ENCODE measurements around the gene ADRA2B.

The ADRA2B gene

GRCh38 chr2:96131152-96131812 is 14.9 kb upstream of the ADRA2B start:
- no peaks in the 10 kb centered on the region for H3K36me3 ChIP-seq (ENCODE audit: control insufficient read depth in 4 of 4, insufficient read depth in 4 of 4, low read length in 3 of 4)
- H3K4me3 ChIP-seq (ENCODE audit: control insufficient read depth in 1 of 7, extremely low read depth in 1 of 7, insufficient read depth in 4 of 7, low read depth in 2 of 7, low read length in 6 of 7) = no peak overlapping the region
- ChIA-PET POLR2A (no interaction called here), CTCF (interaction anchor here (1.3 to 15.8 kb wide), 5 partner anchors 8 to 42 kb away, joined by 3 to 346 read pairs (median 9); partner anchors contain the start of genes ADRA2B and ASTL)
- no peaks in the 10 kb centered on the region for H3K4me1 ChIP-seq (ENCODE audit: control extremely low read depth in 1 of 4, control insufficient read depth in 4 of 4, insufficient read depth in 4 of 4, low read length in 3 of 4)
- no peak for DNase-seq
- no peak overlapping the region for H3K27ac ChIP-seq (ENCODE audit: insufficient read depth in 1 of 2, low read depth in 1 of 2, low read length in 2 of 2, poor library complexity in 1 of 2, severe bottlenecking in 2 of 2)
- 80% methylated on average over 2 of the region's 10 CpGs for WGBS (ENCODE audit: insufficient coverage)
- peaks cover 0 to 4% (median 0%) of the 10 kb centered on the region in 5 experiments for H3K27me3 ChIP-seq (replicated peaks in 2 of 5; ENCODE audit: control insufficient read depth in 4 of 5, insufficient read depth in 5 of 5, low read length in 4 of 5)
- no peaks in the 10 kb centered on the region for H3K9me3 ChIP-seq (ENCODE audit: control extremely low read depth in 1 of 5, control insufficient read depth in 4 of 5, insufficient read depth in 2 of 5, low read depth in 1 of 5, low read length in 4 of 5)

- H3K27me3 ChIP-seq (replicated peaks in 2 of 5; ENCODE audit: control insufficient read depth in 4 of 5, insufficient read depth in 5 of 5, low read length in 4 of 5) = peaks cover 0 to under 1% (median 0%) of the 10 kb centered on the region in 5 experiments
- no peak overlapping the region for H3K4me3 ChIP-seq (ENCODE audit: control insufficient read depth in 1 of 7, extremely low read depth in 1 of 7, insufficient read depth in 4 of 7, low read depth in 2 of 7, low read length in 6 of 7)
- no peaks in the 10 kb centered on the region for H3K36me3 ChIP-seq (ENCODE audit: control insufficient read depth in 4 of 4, insufficient read depth in 4 of 4, low read length in 3 of 4)
- DNase-seq = no peak
- H3K4me1 ChIP-seq (ENCODE audit: control extremely low read depth in 1 of 4, control insufficient read depth in 4 of 4, insufficient read depth in 4 of 4, low read length in 3 of 4) = no peaks in the 10 kb centered on the region
- WGBS (ENCODE audit: insufficient coverage) = 100% methylated on average over 1 of the region's 4 CpGs
- CTCF ChIA-PET = interaction anchor here (0.8 to 15.8 kb wide), 6 partner anchors 9 to 43 kb away, joined by 3 to 346 read pairs (median 8); partner anchors contain the start of genes ADRA2B and ASTL
- no peaks in the 10 kb centered on the region for H3K9me3 ChIP-seq (ENCODE audit: control extremely low read depth in 1 of 5, control insufficient read depth in 4 of 5, insufficient read depth in 2 of 5, low read depth in 1 of 5, low read length in 4 of 5)
- POLR2A ChIA-PET = no interaction called here
- H3K27ac ChIP-seq (ENCODE audit: insufficient read depth in 1 of 2, low read depth in 1 of 2, low read length in 2 of 2, poor library complexity in 1 of 2, severe bottlenecking in 2 of 2) = no peak overlapping the region
Observed at GRCh38 chr2:96130483-96130882, 14.1 kb upstream of the ADRA2B start.

GRCh38 chr2:96129528-96130120 is 13.3 kb upstream of the ADRA2B start:
- no peaks in the 10 kb centered on the region for H3K27me3 ChIP-seq (replicated peaks in 2 of 5; ENCODE audit: control insufficient read depth in 4 of 5, insufficient read depth in 5 of 5, low read length in 4 of 5)
- no peaks in the 10 kb centered on the region for H3K9me3 ChIP-seq (ENCODE audit: control extremely low read depth in 1 of 5, control insufficient read depth in 4 of 5, insufficient read depth in 2 of 5, low read depth in 1 of 5, low read length in 4 of 5)
- H3K4me1 ChIP-seq (ENCODE audit: control extremely low read depth in 1 of 4, control insufficient read depth in 4 of 4, insufficient read depth in 4 of 4, low read length in 3 of 4) = no peaks in the 10 kb centered on the region
- H3K27ac ChIP-seq (ENCODE audit: insufficient read depth in 1 of 2, low read depth in 1 of 2, low read length in 2 of 2, poor library complexity in 1 of 2, severe bottlenecking in 2 of 2) = no peak overlapping the region
- no peaks in the 10 kb centered on the region for H3K36me3 ChIP-seq (ENCODE audit: control insufficient read depth in 4 of 4, insufficient read depth in 4 of 4, low read length in 3 of 4)
- no peak for DNase-seq
- ChIA-PET CTCF (interaction anchor here (0.8 to 15.8 kb wide), 5 partner anchors 8 to 43 kb away, joined by 3 to 346 read pairs (median 9); partner anchors contain the start of genes ADRA2B and ASTL), POLR2A (interaction anchor here (0.7 kb wide), 1 partner anchor 48 kb away, joined by 4 read pairs; no protein-coding TSS in a partner anchor)
- WGBS (ENCODE audit: insufficient coverage) = 91% methylated on average over 13 of the region's 16 CpGs
- H3K4me3 ChIP-seq (ENCODE audit: control insufficient read depth in 1 of 7, extremely low read depth in 1 of 7, insufficient read depth in 4 of 7, low read depth in 2 of 7, low read length in 6 of 7) = no peak overlapping the region

- H3K27me3 ChIP-seq (replicated peaks in 2 of 5; ENCODE audit: control insufficient read depth in 4 of 5, insufficient read depth in 5 of 5, low read length in 4 of 5) = no peaks in the 10 kb centered on the region
- no peak overlapping the region for H3K27ac ChIP-seq (ENCODE audit: insufficient read depth in 1 of 2, low read depth in 1 of 2, low read length in 2 of 2, poor library complexity in 1 of 2, severe bottlenecking in 2 of 2)
- POLR2A ChIA-PET = no interaction called here
- H3K4me3 ChIP-seq (ENCODE audit: control insufficient read depth in 1 of 7, extremely low read depth in 1 of 7, insufficient read depth in 4 of 7, low read depth in 2 of 7, low read length in 6 of 7) = no peak overlapping the region
- no peaks in the 10 kb centered on the region for H3K9me3 ChIP-seq (ENCODE audit: control extremely low read depth in 1 of 5, control insufficient read depth in 4 of 5, insufficient read depth in 2 of 5, low read depth in 1 of 5, low read length in 4 of 5)
- no peaks in the 10 kb centered on the region for H3K36me3 ChIP-seq (ENCODE audit: control insufficient read depth in 4 of 4, insufficient read depth in 4 of 4, low read length in 3 of 4)
- 100% methylated on average over 3 of the region's 6 CpGs for WGBS (ENCODE audit: insufficient coverage)
- CTCF ChIA-PET = interaction anchor here (0.8 kb wide), 1 partner anchor 10 kb away, joined by 4 read pairs; no protein-coding TSS in a partner anchor
- no peak for DNase-seq
- H3K4me1 ChIP-seq (ENCODE audit: control extremely low read depth in 1 of 4, control insufficient read depth in 4 of 4, insufficient read depth in 4 of 4, low read length in 3 of 4) = no peaks in the 10 kb centered on the region
Observed at GRCh38 chr2:96128456-96128855, 12.1 kb upstream of the ADRA2B start.

- no peak for DNase-seq
Observed at GRCh38 chr2:96124406-96125265, 8.3 kb upstream of the ADRA2B start.

GRCh38 chr2:96123936-96124335 is 7.6 kb upstream of the ADRA2B start:
- Histone ChIP-seq H3K4me3 (ENCODE audit: control insufficient read depth in 1 of 7, extremely low read depth in 1 of 7, insufficient read depth in 4 of 7, low read depth in 2 of 7, low read length in 6 of 7) (no peak overlapping the region), H3K36me3 (ENCODE audit: control insufficient read depth in 4 of 4, insufficient read depth in 4 of 4, low read length in 3 of 4) (no peaks in the 10 kb centered on the region), H3K4me1 (ENCODE audit: control extremely low read depth in 1 of 4, control insufficient read depth in 4 of 4, insufficient read depth in 4 of 4, low read length in 3 of 4) (peaks cover 0 to 16% (median 13%) of the 10 kb centered on the region in 4 experiments), H3K9me3 (ENCODE audit: control extremely low read depth in 1 of 5, control insufficient read depth in 4 of 5, insufficient read depth in 2 of 5, low read depth in 1 of 5, low read length in 4 of 5) (no peaks in the 10 kb centered on the region), H3K27me3 (replicated peaks in 2 of 5; ENCODE audit: control insufficient read depth in 4 of 5, insufficient read depth in 5 of 5, low read length in 4 of 5) (peaks cover 0 to 6% (median 0%) of the 10 kb centered on the region in 5 experiments), H3K27ac (ENCODE audit: insufficient read depth in 1 of 2, low read depth in 1 of 2, low read length in 2 of 2, poor library complexity in 1 of 2, severe bottlenecking in 2 of 2) (no peak overlapping the region)
- CTCF ChIA-PET = interaction anchor here (2.0 to 2.1 kb wide), 2 partner anchors 10 to 15 kb away, joined by 5 to 8 read pairs; partner anchors contain the start of gene ASTL
- 97% methylated on average over 10 of the region's 11 CpGs for WGBS (ENCODE audit: insufficient coverage)
- POLR2A ChIA-PET = no interaction called here
- no peak for DNase-seq

More at GRCh38 chr2:96124406-96125265, 8.3 kb upstream of the ADRA2B start:
- Histone ChIP-seq H3K9me3 (ENCODE audit: control extremely low read depth in 1 of 5, control insufficient read depth in 4 of 5, insufficient read depth in 2 of 5, low read depth in 1 of 5, low read length in 4 of 5) (no peaks in the 10 kb centered on the region), H3K4me3 (ENCODE audit: control insufficient read depth in 1 of 7, extremely low read depth in 1 of 7, insufficient read depth in 4 of 7, low read depth in 2 of 7, low read length in 6 of 7) (no peak overlapping the region), H3K27ac (ENCODE audit: insufficient read depth in 1 of 2, low read depth in 1 of 2, low read length in 2 of 2, poor library complexity in 1 of 2, severe bottlenecking in 2 of 2) (no peak overlapping the region), H3K36me3 (ENCODE audit: control insufficient read depth in 4 of 4, insufficient read depth in 4 of 4, low read length in 3 of 4) (no peaks in the 10 kb centered on the region), H3K4me1 (ENCODE audit: control extremely low read depth in 1 of 4, control insufficient read depth in 4 of 4, insufficient read depth in 4 of 4, low read length in 3 of 4) (peaks cover 0 to 13% (median 11%) of the 10 kb centered on the region in 4 experiments), H3K27me3 (replicated peaks in 2 of 5; ENCODE audit: control insufficient read depth in 4 of 5, insufficient read depth in 5 of 5, low read length in 4 of 5) (peaks cover 0 to 6% (median 0%) of the 10 kb centered on the region in 5 experiments)
- WGBS (ENCODE audit: insufficient coverage) = 97% methylated on average over 10 of the region's 14 CpGs
- CTCF ChIA-PET = interaction anchor here (2.0 kb wide), 1 partner anchor 9 kb away, joined by 5 read pairs; no protein-coding TSS in a partner anchor
- POLR2A ChIA-PET = no interaction called here
